GM12801 (cell line): ENCODE results near the gene ARHGEF5.
"Not testable (repeated sequence)": the region's sequence is repeated elsewhere in the genome, so short reads cannot be mapped to it uniquely, and the experiment has no call there.

Source experiments
- CTCF ChIP-seq: IDR thresholded peaks from one replicate; pipeline ENCODE4 v1.5.1; 2011; ENCODE audit warnings: control low read depth; ENCODE audit not compliant: insufficient read length; ENCODE audit errors: extremely low read depth

The ARHGEF5 gene

GRCh38 chr7:144355176-144355822 is at the start of gene ARHGEF5:
Gene ARHGEF5 (plus strand): TSS chr7:144355402. CDS start chr7:144362670, 7,268 bp downstream.
- TF ChIP-seq CTCF = not testable (repeated sequence)

GRCh38 chr7:144311872-144312469 is 43.2 kb upstream of the ARHGEF5 start, which contains the start of gene OR2A1:
Gene OR2A1 (plus strand): TSS chr7:144312419. CDS start chr7:144318125, 5,706 bp downstream.
- TF ChIP-seq CTCF = not testable (repeated sequence)

- no peak for TF ChIP-seq CTCF
These were observed 23.4 kb downstream of the ARHGEF5 start for GRCh38 chr7:144378651-144379050.

GRCh38 chr7:144379776-144380384 is 24.7 kb downstream of the ARHGEF5 start:
- TF ChIP-seq CTCF = no peak

GRCh38 chr7:144384071-144384470 is 28.9 kb downstream of the ARHGEF5 start:
- no peak for TF ChIP-seq CTCF

GRCh38 chr7:144384555-144385245 is 29.5 kb downstream of the ARHGEF5 start:
- TF ChIP-seq CTCF = no peak

- no peak for TF ChIP-seq CTCF
These were observed 31.5 kb downstream of the ARHGEF5 start for GRCh38 chr7:144386741-144387140.
